A549 (cell line): ENCODE measurements around the gene FNDC1. TPM values are rescaled to one million over a fixed set of nuclear protein-coding genes. Genes with fewer than 3 reads are reported as not detected.

Experiments
- ATAC-seq, 2 experiments: fragments of 200-7000 bp in 1 of 2; fragments of >200 bp in 1 of 2; cut with Nextera tagmentation in 1 of 2; cut with Tn5 transposase in 1 of 2; 3 replicates each; pipeline versions ENCODE4 v1.8.0 to v1.9.1; 2018 to 2020; ENCODE audit warnings: mild to moderate bottlenecking in 1 of 2, moderate library complexity in 1 of 2
- CTCF ChIA-PET: fragments of 300-600 bp; sonication (Branson Sonifier 250); formaldehyde crosslinking; extraction: SDS; loops from one replicate; lab custom pipeline; 2021; ENCODE audit warnings: antibody characterized with exemption, inconsistent platforms; lab: Yijun Ruan, JAX
- POLR2A ChIA-PET: fragments of 350-600 bp; formaldehyde crosslinking; extraction: SDS; loops from one replicate; lab custom pipeline; 2021; ENCODE audit warnings: antibody characterized with exemption, inconsistent platforms; lab: Yijun Ruan, JAX
- DNase-seq, 2 experiments: peaks; one replicate each; pipeline versions ENCODE4 v3.0.0 to v3.0.0-alpha.2; 2011 to 2016; ENCODE audit warnings: low read depth in 1 of 2, low spot score in 1 of 2
- FAIRE-seq: peaks from 2 replicates; lab custom pipeline; 2011; peaks lifted over from hg19 to GRCh38; lab: Jason Lieb, UNC
- H3K27ac ChIP-seq, 2 experiments: fragments of >200 bp; sonication (Bioruptor Twin); formaldehyde crosslinking; 3 replicates each; pipeline ENCODE4 v1.5.1; 2016 to 2017
- H3K4me1 ChIP-seq: fragments of >200 bp; sonication (Bioruptor Twin); formaldehyde crosslinking; 3 replicates; pipeline ENCODE4 v1.6.1; 2016
- H3K4me2 ChIP-seq: fragments of >200 bp; sonication (Bioruptor Twin); formaldehyde crosslinking; 3 replicates; pipeline ENCODE4 v1.6.1; 2016
- H3K4me3 ChIP-seq: fragments of >200 bp; sonication (Bioruptor Twin); formaldehyde crosslinking; 3 replicates; pipeline ENCODE4 v1.5.1; 2016
- H3K9me3 ChIP-seq: fragments of >200 bp; sonication (Bioruptor Twin); formaldehyde crosslinking; 3 replicates; pipeline ENCODE4 v1.6.1; 2016
- BHLHE40 ChIP-seq: IDR thresholded peaks from 2 replicates; pipeline ENCODE4 v1.6.1; 2012; ENCODE audit warnings: low read depth, low read length, inconsistent platforms
- CBX2 ChIP-seq: fragments of 200-600 bp; sonication (generic); IDR thresholded peaks from 2 replicates; pipeline ENCODE4 v1.6.1; 2016; ENCODE audit warnings: low read depth, mild to moderate bottlenecking, borderline replicate concordance
- CBX8 ChIP-seq: fragments of 200-600 bp; sonication (generic); IDR thresholded peaks from 2 replicates; pipeline ENCODE4 v1.6.1; 2016
- CHD2 ChIP-seq: fragments of 150-350 bp; IDR thresholded peaks from 2 replicates; pipeline ENCODE4 v1.6.1; 2014; ENCODE audit warnings: low read length; ENCODE audit not compliant: partially characterized antibody
- EHF ChIP-seq: fragments of 250-450 bp; sonication (Bioruptor Pico); IDR thresholded peaks from 2 replicates; pipeline ENCODE4 v1.5.0; 2020; ENCODE audit warnings: mild to moderate bottlenecking
- EHMT2 ChIP-seq: fragments of 200-600 bp; sonication (generic); IDR thresholded peaks from 2 replicates; pipeline ENCODE4 v1.6.1; 2016; ENCODE audit warnings: antibody characterized with exemption, low read depth, mild to moderate bottlenecking, moderate library complexity
- ELK1 ChIP-seq: fragments of 150-350 bp; IDR thresholded peaks from 2 replicates; pipeline ENCODE4 v1.6.1; 2014; ENCODE audit warnings: low read depth, mild to moderate bottlenecking, low read length
- FOXS1 ChIP-seq: fragments of 250-450 bp; sonication (Bioruptor Pico); IDR thresholded peaks from 2 replicates; pipeline ENCODE4 v1.5.0; 2020; ENCODE audit warnings: mild to moderate bottlenecking, moderate library complexity
- GATA3 ChIP-seq: IDR thresholded peaks from 2 replicates; pipeline ENCODE4 v1.6.1; 2012; ENCODE audit warnings: borderline replicate concordance
- HOXA7 ChIP-seq: fragments of 250-450 bp; sonication (Bioruptor Pico); IDR thresholded peaks from 2 replicates; pipeline ENCODE4 v1.5.0; 2020; ENCODE audit warnings: mild to moderate bottlenecking, moderate library complexity
- KDM1A ChIP-seq: fragments of 200-600 bp; sonication (generic); IDR thresholded peaks from 2 replicates; pipeline ENCODE4 v1.6.1; 2016; ENCODE audit warnings: low read depth, mild to moderate bottlenecking
- KDM5A ChIP-seq: fragments of 200-600 bp; sonication (generic); IDR thresholded peaks from 2 replicates; pipeline ENCODE4 v1.6.1; 2016; ENCODE audit warnings: antibody characterized with exemption, mild to moderate bottlenecking
- NFE2L2 ChIP-seq: fragments of 150-350 bp; conservative IDR thresholded peaks from 2 replicates; pipeline ENCODE4 v1.6.1; 2014; ENCODE audit warnings: low read length
- NPAS2 ChIP-seq: fragments of 250-450 bp; sonication (Bioruptor Pico); IDR thresholded peaks from 2 replicates; pipeline ENCODE4 v1.8.0; 2022; ENCODE audit warnings: mild to moderate bottlenecking, moderate library complexity, borderline replicate concordance
- PBX3 ChIP-seq: IDR thresholded peaks from 2 replicates; pipeline ENCODE4 v1.6.1; 2012
- PHF8 ChIP-seq: fragments of 200-600 bp; sonication (generic); IDR thresholded peaks from 2 replicates; pipeline ENCODE4 v1.6.1; 2016; ENCODE audit warnings: low read depth, mild to moderate bottlenecking, antibody characterized with exemption, moderate library complexity, borderline replicate concordance
- POLR2A ChIP-seq: IDR thresholded peaks from 2 replicates; pipeline ENCODE4 v1.6.1; 2012; ENCODE audit warnings: mild to moderate bottlenecking, low read length
- SMC3 ChIP-seq: fragments of >200 bp; sonication (Bioruptor Twin); formaldehyde crosslinking; IDR thresholded peaks from 3 replicates; pipeline ENCODE4 v1.6.1; 2018; ENCODE audit warnings: inconsistent platforms
- TFCP2L1 ChIP-seq: fragments of 250-450 bp; sonication (Bioruptor Pico); IDR thresholded peaks from 2 replicates; pipeline ENCODE4 v1.5.0; 2021; ENCODE audit warnings: mild to moderate bottlenecking
- TP53 ChIP-seq: fragments of 250-450 bp; sonication (Bioruptor Pico); IDR thresholded peaks from 2 replicates; pipeline ENCODE4 v1.5.0; 2021; ENCODE audit warnings: mild to moderate bottlenecking, moderate library complexity
- WGBS: methylation state at CpG from one replicate; pipeline ENCODE4 v1.1.6; 2017; ENCODE audit errors: missing lambda C conversion rate; 5-methylcytosine and 5-hydroxymethylcytosine counted together
- polyA plus RNA-seq, 4 experiments: library from polyadenylated mRNA; depleted of rRNA in 3 of 4; stranded (reverse); fragments of >200 nt; fragmentation: RNase III in 1 of 4; extraction: RNeasy Plus Mini Kit Qiagen cat#74134 plus additional on column Dnase treatment in 1 of 4; gene quantifications; 2 replicates in 3 of 4; 3 replicates in 1 of 4; pipeline ENCODE4 v1.2.3, GENCODE V29; 2011 to 2017
- TF ChIP-seq, protein P1 (sequence below): fragments of 450-650 bp; IDR thresholded peaks from 2 replicates; pipeline ENCODE4 v1.6.1; 2014; ENCODE audit warnings: antibody characterized with exemption
- TF ChIP-seq, protein P2 (sequence below): fragments of >200 bp; sonication (Bioruptor Twin); formaldehyde crosslinking; IDR thresholded peaks from 2 replicates; pipeline ENCODE4 v1.6.1; 2016
- TF ChIP-seq, protein P3 (sequence below): fragments of >200 bp; sonication (Bioruptor Twin); formaldehyde crosslinking; IDR thresholded peaks from 3 replicates; pipeline ENCODE4 v1.6.1; 2016

The FNDC1 gene
- polyA plus RNA-seq, 2 of the 4 experiments (the other 2 are of a cell fraction), result 0.01 TPM; not detected in 1

- H3K4me1 ChIP-seq, result no peaks in the 10 kb centered on the region
- DNase-seq, result no peak
- CTCF ChIA-PET, result interaction anchor here (0.6 to 2.4 kb wide), 6 partner anchors 10 to 526 kb away, joined by 3 to 7 read pairs (median 4); no protein-coding TSS in a partner anchor
- TF ChIP-seq NPAS2, result no peak
- TF ChIP-seq TFCP2L1 (CRISPR knock-in tag), result no peak
- TF ChIP-seq GATA3, result no peak
- no peak for TF ChIP-seq KDM1A
- TF ChIP-seq, protein P1, sequence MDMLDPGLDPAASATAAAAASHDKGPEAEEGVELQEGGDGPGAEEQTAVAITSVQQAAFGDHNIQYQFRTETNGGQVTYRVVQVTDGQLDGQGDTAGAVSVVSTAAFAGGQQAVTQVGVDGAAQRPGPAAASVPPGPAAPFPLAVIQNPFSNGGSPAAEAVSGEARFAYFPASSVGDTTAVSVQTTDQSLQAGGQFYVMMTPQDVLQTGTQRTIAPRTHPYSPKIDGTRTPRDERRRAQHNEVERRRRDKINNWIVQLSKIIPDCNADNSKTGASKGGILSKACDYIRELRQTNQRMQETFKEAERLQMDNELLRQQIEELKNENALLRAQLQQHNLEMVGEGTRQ, result no peak
- TF ChIP-seq ELK1, result no peak
- TF ChIP-seq, protein P2, sequence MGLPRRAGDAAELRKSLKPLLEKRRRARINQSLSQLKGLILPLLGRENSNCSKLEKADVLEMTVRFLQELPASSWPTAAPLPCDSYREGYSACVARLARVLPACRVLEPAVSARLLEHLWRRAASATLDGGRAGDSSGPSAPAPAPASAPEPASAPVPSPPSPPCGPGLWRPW, result no peak
- TF ChIP-seq POLR2A, result no peak
- no peak for TF ChIP-seq PHF8
- TF ChIP-seq, all 56 proteins: peak for 0
- H3K27ac ChIP-seq, result no peak overlapping the region
- H3K9me3 ChIP-seq, result no peaks in the 10 kb centered on the region
- no peak overlapping the region for H3K4me2 ChIP-seq
- WGBS, result 72% methylated on average over 22 of the region's 30 CpGs
- ATAC-seq, result no peak
- POLR2A ChIA-PET, result no interaction called here
- no peak for FAIRE-seq
- H3K4me3 ChIP-seq, result no peak overlapping the region
Measured at GRCh38 chr6:159128978-159129377, 40.2 kb upstream of the FNDC1 start.

DNA sequence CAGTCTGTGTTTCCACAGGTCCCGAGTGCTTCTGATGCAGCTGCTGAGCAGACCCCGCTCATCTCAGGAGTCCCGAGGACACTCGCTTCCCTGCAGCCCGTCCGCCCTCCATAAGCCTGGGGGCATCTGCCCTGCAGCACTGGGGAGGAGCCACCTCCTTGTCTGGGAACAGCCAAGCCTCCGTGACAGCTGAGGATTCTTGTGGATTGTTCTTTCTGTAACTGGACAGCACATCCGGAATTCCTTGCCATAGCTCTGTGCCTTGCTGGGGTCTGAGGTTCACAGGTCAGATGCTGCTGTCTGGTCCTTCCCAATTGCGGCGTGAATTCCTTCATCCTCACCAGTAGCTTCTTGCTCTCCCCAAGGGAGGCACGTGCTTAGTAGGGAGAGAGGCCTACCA lies 38.4 kb upstream of the FNDC1 start:
- 85% methylated on average over 10 of the region's 11 CpGs for WGBS
- ChIA-PET POLR2A (no interaction called here), CTCF (interaction anchor here (1.3 to 2.4 kb wide), 2 partner anchors 8 to 20 kb away, joined by 3 to 7 read pairs; no protein-coding TSS in a partner anchor)
- TF ChIP-seq FOXS1 (CRISPR knock-in tag), result no peak
- no peak for TF ChIP-seq CBX8
- TF ChIP-seq CBX2, result no peak
- TF ChIP-seq NFE2L2, result no peak
- no peak for TF ChIP-seq HOXA7 (CRISPR knock-in tag)
- TF ChIP-seq TP53, result no peak
- no peak for TF ChIP-seq SMC3
- no peak for TF ChIP-seq EHMT2
- no peak for TF ChIP-seq PBX3
- TF ChIP-seq EHF (CRISPR knock-in tag), result no peak
- no peak for TF ChIP-seq BHLHE40
- no peak for TF ChIP-seq KDM5A
- no peak for TF ChIP-seq CHD2
- TF ChIP-seq, protein P3, sequence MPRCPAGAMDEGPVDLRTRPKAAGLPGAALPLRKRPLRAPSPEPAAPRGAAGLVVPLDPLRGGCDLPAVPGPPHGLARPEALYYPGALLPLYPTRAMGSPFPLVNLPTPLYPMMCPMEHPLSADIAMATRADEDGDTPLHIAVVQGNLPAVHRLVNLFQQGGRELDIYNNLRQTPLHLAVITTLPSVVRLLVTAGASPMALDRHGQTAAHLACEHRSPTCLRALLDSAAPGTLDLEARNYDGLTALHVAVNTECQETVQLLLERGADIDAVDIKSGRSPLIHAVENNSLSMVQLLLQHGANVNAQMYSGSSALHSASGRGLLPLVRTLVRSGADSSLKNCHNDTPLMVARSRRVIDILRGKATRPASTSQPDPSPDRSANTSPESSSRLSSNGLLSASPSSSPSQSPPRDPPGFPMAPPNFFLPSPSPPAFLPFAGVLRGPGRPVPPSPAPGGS, result no peak
- TF ChIP-seq, protein P1, result no peak
- Histone ChIP-seq H3K4me3 (no peak overlapping the region), H3K4me2 (no peak overlapping the region), H3K4me1 (no peaks in the 10 kb centered on the region), H3K9me3 (no peaks in the 10 kb centered on the region), H3K27ac (no peak overlapping the region)
- DNase-seq, result no peak
- no peak for ATAC-seq
- FAIRE-seq, result no peak
